ENCODE data around the gene POLN.

GRCh38 chr4:2246384-2247127 lies 4.6 kb upstream of the POLN start:
- TF ChIP-seq CTCF (IDR thresholded peaks at IDR 0.05) (no peak), POLR2A (IDR thresholded peaks at IDR 0.05) (no peak), EP300 (IDR thresholded peaks at IDR 0.05) (no peak)
